Measurements from ENCODE around the gene SHC4.

Gene SHC4

DNA sequence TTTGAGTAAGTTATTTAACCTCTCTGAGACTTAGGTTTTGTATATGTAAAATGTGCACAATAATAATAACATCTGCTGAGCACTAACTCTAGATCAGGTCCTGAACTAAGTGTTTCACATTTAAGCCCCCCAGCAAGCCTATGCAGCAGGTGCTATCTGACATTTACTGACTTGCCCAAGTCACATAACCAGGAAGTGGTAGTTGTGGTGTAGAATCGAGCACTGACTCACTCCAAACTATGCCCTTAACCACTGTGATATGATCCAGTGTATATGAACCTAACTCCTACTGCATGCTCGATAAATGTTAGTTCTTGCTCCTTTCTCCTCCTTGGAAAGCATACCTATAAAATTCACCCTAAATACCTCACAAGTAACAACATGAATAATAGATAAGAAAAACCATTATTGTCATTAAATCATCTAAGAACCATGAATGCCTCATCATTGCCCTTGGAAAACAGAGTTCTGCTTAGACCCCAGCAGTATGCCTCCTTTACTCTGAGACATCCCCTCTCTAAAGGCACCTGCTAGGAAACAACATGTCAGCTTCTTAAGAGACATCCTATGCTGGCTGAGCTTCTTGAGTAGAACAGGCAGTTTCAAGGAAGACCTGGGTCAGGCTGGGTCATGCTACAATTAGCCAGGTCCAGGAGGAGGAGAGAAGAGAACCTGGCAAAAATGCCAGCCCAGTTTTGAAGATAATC, 3.0 kb upstream of the SHC4 start:
- DNase-seq, result peak; percentile 51

DNA sequence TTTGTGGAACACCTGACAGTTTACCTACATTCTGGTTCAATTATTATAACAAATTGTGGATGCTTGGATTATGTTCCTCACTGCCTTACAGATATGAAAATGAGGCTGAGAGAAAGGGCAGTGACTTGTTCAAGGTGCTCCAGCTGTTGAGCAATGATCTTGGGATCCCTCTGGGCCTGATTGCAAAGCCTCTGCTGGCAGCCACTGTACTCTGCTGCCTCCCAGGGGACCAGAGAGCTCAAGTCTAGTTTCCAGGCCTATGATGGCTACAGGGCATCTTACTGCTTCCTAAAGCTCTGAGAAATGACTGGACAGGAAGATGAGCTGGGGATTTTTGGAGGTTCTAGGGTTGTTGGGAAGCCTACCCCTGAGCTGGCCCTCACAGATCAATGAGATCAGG, 2.3 kb upstream of the SHC4 start:
- DNase-seq, result peak; percentile 41 to 45

DNA sequence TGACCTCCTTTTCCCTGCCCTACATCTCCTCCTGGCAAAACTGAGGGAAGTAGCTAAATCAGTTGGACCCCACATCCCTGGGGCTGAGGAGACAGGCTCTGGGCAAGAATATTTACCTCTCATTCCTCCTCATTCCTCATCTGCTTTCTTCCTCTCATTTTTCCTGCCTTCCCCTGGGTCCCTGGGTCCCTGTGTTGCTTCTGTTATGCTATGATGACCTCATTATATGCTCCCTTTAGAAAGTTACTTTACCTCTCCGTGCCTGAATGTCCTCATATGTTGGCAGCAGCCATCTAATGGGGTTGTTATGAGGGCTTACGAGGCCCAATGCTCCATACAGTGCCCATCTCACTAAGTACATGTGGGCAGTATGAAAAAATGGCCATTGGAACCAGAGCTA, 1.2 kb upstream of the SHC4 start:
- DNase-seq, result no peak

DNA sequence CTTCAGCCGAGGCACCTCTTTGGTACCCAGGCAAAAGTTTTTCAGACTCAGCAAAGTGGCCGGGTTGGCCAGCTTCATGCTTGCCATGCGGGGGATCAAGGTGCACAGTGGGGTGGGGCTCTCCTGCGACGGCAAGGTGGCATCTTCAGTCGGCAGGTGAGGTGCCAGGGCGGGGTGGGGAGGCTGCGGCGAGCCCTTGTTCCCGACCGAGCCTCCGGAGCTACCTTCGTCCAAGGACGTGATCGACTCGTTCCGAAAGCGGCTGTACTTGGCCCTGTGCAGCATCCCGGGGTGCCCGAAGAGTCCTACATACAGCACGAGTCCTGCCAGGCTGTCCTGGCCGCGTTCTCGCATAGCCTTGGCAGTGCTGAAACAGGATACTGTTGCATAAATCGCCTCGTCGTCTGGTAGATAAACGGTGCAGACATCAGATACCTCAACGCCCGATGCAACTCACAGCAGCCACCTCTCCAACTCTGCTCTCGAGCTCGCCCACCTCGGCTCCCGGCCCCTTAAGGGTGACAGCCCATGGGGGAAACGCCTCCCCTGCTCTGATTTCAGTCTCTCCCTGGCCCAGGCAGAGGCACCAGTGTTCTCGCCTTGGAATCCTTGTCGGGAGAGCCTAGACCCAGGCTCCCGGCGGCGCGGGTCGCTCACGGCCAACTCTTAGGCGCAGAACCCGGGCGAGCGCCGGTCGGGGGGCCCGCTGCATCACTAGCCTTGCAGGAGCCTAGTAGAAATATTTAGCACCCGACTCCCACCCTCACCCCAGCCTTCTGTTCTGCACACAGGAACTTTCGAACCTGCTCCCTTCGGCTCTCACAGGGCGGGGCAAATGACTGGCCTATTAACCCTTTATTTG, 826 bp downstream of the SHC4 start:
- no peak for DNase-seq

DNA sequence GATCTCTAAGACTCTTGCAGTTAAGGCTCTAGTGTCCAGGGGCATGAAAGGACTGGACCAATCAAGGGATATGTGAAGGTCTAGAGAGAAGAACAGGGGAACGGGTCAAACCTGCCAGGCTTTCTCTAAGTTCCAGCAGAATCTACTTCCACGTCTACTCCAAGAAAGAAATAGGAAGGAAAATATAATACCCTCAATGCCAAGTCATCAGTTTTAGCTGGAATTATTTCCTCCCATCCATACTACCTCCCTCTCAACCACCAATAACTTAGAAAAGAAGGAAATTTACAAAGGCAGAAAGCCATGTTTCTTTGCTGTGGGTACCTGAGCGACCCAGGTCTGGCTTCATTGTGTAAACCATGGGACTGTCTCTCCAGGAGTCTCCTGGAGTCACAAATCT, 7.8 kb downstream of the SHC4 start:
- DNase-seq, result no peak

DNA sequence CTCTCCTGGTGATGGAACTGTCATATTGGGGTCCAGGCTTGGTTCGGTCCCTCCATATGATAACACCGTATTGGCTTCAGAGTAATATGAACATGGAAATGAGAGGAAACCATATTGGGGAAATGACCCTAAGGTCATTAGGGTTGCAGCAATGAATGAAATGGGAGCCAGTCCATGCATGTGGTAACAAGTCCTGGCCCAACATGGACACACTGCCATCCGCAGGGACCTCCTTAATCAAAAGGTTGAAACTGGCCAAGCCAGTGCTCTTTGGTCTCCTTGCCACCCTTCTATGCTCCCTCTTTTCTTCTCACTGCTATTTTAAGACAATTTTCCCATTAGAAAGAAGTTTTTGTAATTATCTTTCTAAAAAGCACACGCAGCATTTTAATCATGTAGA, 8.3 kb downstream of the SHC4 start:
- no peak for DNase-seq

DNA sequence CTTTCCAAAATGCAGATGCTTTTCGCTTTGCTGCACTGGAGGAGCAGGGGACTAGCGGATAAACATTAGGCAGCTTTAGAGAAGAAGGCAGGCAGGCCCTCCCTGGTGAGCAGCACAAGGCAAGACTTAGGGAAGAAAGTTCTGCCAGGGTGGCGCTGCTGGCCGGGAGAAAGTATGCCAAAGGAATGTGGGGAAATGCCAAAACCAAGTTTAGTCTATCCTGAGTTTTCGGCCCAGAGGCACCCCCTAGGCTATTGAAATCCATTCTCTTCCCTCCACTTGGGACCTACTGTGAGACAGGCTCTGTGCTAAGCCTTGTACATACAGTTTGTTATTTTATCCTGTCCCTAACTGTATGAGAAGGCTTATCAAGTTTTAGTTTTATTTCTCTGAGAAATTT, 9.2 kb downstream of the SHC4 start:
- no peak for DNase-seq

DNA sequence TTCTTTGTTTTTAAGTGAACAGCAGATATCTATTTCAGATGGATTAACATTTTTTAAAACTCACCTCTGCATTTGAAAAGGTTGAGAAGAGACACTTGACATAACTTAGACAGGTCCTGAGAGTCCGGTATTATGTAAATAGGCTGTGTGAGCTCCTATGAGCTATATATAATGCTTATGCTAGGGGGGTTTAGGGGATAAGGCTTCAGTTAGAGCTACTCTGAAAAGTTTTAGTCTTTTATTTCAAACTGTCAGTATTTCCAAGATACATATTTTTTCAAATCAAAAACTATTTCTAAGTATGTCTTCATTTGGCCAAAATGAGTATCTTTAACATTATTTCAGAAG, 16.9 kb downstream of the SHC4 start:
- DNase-seq, result no peak

DNA sequence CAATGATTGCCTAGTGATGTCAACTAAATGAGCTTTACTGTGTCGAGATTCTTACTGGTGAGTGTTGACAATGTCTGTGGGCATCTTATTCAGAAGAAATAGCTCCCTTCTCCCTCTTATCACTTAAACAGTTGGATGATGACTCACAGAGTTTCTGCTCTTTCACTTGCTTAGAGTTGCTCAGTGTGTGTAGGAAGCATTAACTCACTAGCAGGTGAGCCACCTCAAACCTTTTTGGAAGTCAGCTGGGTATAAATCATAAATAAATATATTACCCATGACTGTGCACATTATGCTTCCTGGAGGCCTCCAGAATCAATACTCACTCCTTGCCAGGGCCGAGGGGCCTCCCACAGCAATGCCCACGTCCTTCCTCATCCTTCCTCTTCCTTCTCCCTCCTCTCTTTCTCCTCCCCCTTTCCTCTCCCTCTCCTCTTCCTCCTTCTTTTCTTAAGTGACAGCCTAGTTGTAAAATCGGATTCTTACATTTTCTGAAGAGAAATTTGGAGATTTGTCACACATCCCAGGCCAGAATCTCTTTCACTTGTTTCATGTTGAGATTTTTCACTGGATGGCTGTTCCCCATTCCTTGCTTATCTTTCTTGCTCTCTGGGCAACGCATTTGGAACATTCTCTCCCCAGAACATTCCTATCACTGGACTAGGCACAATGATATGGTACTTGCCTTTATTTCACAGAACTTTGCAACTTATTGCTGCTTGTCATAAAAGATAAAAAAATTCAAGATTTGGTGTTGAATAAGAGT, 17.5 kb downstream of the SHC4 start:
- peak; percentile 13 to 27 for DNase-seq

DNA sequence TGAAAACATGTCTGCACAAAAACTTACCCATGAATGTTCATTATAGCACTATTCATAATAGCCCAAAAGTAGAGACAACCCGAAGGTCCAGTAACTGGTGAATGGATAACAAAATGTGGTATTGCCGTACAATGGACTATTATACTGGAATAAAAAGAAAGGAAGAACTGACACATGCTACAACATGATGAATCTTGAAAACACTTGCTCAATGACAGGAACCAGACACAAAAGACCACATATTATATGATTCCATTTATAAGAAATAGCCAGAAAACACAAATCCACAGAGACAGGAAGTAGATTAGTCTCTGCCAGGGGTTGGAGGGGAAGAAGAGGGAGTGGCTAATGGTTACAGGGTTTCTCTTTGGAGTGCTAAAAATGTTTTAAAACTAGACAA, 18.3 kb downstream of the SHC4 start:
- DNase-seq, result no peak

DNA sequence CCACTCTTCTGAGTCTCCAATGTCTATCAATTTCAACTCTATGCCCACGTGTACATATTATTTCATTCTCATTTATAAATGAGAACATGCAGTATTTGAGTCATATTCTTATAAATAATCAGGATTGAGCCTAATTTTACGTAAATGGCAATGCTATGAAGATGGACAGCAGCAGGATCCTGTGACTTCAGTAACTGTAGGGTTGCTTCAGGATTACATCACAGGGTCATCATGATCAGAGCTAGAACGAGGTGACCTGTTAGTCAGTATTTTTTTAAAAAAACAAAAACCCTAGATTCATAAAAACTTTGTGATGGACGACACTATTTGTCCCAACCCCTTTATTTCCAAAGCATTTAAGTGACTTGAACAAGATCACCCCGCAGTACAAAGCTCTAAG, 21.8 kb downstream of the SHC4 start:
- no peak for DNase-seq

DNA sequence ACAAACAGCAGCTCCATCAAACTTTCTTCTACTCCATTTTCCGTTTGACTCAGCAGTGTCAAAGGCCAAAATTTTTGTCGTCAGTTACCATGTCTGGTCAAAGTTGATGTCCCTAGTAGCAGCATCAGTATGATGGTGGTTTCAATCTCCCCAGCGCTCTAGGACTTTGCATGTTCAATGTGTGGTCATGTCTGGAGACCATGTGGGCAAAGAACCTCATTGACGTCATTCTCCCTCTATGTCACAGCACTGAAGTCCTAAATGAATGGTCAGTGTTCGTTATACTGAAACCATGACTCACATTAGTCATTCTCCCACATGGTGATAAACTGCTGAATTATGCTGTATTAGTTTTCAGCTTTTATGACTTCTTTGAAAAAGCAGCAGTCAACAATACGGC, 23.2 kb downstream of the SHC4 start:
- no peak for DNase-seq

DNA sequence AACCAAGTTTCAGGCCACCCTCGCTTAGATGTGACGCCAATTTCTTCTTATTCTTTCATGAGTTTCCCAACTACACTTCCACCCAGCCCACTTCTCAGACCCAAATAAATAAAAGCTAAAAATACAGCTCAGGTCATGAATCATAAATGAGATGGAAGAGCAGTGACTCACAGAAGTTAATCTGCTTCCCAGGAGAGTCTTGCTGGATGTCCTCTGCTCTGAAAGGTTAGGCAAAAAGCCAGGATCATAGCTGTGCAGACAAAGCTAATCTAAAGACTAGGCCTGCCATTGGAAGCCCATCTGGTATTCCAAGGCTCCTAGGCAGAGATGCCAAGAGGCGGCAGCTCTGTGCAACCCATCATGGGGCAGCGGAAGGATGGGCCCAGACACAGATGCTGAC, 24.1 kb downstream of the SHC4 start:
- DNase-seq, result no peak

DNA sequence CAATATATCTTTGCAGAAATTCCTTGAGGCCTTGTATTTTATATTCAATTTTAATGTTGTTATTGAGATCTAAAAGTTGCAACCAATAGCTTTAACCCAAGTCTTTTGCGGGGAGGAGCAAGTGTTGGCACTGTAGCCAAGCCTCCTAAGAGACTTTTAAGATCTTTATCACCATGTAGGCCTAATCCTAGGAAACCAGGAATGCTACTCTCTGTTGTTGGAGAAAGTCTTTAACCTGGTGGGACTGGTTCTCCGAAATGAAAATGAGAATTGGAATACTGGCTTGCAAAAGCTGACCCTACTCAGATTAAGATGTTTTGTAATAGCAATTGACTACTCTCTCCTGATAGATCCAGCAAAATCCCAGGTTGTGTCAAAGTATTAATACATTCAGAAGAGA, 25.8 kb downstream of the SHC4 start:
- DNase-seq, result no peak

DNA sequence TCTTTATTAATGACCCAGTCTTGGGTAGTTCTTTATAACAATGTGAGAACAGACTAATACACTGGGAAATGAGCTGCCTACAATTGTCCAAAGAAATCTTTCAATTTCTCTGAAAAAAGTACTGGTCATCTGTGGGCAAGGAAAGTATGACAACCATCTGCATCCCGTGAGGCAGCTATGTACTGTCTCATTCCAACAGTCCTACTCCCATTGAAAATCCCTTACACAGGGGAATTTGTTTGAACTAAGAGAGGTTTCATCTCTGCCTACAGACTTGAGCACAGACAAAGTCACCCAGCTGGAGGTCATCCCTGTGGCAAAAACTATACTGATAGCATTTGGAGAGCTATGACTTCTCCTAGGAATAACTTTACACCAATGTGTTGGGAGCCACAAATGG, 27.1 kb downstream of the SHC4 start:
- DNase-seq, result no peak

DNA sequence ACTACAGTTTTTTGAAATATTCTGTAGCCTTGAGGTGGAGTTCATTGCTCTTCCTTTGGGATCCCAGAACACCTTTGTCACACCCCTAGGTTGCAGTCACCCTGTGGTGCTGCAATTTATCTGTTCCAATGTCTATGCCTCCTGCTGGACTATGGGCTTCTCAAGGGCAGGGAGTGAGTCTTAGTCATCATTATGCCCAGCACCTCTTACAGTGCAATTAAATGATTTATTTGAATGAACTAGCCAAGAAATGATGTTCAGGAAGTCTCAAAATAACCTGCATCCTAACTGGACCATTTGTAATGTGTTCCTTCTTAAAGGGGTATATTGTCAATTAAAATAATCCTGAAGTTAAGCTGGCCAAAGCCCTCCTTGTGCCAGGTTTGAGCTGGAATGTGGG, 28.5 kb downstream of the SHC4 start:
- no peak for DNase-seq

DNA sequence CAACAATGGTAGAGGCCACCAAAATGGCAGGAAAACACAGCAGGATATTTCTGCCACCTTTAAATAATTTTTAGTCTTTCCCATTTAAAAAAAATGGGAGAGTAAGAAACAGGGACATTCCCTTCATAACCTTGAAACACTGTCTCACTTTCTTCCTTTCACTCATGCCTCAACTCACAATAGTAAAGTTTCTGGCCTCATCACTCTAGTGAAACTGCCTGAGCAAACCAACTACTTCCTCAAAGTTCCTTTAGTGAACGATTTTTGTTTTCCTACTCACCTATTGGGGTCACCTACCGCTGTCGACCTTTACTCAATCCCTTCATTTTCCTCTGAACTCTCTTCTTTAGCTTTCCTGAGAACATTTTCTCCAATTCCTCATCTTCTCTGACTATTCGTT, 33.0 kb downstream of the SHC4 start:
- DNase-seq, result no peak

DNA sequence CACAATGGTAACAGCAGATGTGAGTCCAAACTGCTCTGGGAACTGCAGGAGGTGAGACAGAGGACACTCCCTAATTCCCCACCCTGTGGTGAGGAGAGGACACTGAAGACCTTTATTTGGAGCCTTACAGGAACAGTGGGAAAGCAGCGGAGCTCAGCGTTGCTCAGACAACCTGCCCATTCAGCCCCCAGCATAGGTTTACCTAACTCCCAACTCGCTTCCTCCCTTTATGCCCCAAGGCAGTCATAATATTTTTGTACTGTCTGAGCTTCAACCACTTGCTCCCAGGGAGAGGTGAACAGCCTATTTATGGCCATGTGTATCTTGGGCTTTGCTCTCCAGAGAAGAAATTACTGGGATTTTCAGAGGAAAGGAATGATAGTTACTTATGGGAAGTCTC, 34.1 kb downstream of the SHC4 start:
- DNase-seq, result no peak

DNA sequence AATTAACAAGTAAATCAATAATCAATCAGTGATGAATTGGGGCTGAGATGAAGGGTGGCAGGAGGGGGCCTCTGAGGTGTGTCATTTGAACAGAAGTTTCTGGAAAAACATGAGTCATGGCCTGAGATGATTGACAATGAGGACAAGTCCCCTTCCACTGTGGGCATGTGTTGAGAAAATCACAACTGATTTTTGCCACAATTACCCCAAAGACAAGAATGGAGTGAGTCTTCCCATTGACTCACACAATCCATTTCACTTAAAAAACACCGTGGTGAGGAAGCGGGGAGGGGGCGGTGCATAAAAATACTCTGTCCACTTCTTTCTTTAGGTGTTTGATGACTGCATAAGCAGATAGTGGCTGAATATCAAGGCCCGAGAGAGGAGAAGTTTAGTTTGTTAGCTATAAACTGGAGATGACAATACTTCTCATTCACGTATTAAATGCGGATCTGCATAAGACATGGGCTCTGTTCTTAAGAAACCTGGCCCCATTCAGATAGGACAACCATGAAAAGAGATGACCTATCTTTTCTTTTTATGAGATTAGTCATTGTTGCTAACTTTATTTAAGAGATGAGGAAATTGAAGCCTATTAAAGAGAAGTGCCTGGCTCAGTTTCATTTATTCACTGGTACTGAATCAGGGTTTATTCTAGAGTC, 34.7 kb downstream of the SHC4 start:
- DNase-seq, result no peak

DNA sequence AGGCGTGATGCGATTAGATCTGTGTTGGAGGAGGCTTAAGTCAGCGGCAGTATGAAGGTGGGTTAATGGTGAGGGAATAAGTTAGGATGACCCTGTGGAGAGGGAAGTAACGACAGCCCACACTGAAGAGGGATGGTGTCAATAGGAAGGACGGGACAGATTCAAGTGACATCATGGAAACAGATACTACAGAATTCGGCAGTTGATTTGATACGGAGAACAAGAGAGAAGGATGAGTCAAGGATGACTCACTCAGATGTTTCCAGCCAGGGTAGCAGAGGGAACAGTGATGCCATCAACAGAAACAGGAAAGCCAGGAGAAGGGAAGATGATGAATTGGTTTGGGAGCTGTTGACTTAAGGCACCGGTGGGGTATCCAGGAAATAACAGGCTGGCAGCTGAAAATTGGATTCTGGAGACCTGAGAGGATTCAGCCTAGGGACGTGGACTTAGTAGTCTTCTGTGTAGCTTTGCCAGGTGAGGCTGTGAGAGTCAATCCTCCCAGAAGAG, 38.0 kb downstream of the SHC4 start:
- no peak for DNase-seq

DNA sequence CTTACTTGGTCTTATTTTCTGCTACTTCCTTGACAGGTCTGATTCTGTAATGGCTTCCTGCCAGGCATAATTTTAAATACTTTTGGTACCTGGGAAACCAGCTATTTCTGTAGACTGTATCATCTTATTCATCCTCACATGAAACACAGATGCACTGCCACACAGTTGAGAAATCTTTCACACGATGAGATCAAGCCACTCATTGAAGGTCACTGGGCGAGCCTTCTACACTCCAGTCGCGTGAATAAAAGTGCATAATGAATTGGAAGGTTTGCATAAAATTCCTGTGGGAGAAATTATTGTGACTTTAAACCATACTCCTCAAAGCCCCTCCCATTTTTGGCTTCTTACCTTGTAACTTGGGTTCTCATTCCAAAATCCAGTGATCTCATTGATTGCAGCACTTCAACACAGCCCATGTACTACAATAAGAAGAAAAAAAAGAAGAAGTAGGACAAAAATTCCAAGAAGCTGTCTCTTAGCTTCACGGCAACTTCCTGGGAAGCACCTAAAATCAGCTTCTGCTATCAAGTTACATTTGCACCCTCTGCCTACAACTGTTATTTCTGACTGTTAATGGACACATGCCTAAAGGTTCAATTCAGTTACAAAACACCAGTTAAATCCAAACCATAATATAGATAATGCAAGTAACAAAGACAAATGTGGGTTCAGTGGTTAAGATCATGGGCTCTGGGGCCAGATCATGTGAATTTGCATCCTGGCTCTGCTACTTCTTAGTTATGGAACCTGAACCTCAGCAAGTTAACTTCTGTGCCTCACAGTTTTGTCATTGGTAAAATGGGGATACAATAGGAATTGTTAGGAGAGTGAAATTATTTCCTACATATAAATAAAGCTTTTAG, 39.0 kb downstream of the SHC4 start:
- no peak for DNase-seq

DNA sequence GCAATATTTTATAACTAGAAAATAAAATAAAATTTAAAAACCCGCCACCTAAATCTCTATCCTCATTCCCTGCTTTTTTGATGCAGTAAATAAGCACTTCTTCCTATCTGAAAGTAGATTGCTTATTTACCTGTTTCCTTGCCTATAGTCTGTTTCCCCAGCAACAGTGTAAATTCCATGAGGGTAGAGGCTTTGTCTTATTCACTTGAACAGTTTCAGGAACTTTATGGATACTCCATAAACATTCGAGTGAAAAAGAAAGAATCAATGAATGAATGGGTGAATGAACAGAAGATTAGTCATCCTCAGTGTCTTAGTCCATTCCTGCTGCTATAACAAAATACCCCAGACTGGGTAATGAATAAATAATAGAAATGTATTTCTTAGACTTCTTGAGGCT, 41.7 kb downstream of the SHC4 start:
- no peak for DNase-seq

Measured in AML-193 (cell line).